Mesendoderm (in vitro differentiated cells): Measurements from ENCODE around the gene FGF22.
"Not testable (repeated sequence)": the region's sequence is repeated elsewhere in the genome, so short reads cannot be mapped to it uniquely, and the experiment has no call there.

Source experiments
- DNase-seq: peaks from one replicate; pipeline ENCODE4 v3.0.0; 2013
- H2AK5ac ChIP-seq: 2 replicates; pipeline ENCODE4 v1.6.1; 2013; ENCODE audit warnings: low read length, inconsistent platforms
- H2BK120ac ChIP-seq: 2 replicates; pipeline ENCODE4 v1.6.1; 2013; ENCODE audit warnings: low read depth, mild to moderate bottlenecking, low read length, moderate library complexity, mixed read lengths
- H2BK15ac ChIP-seq: replicated peaks from 2 replicates; pipeline ENCODE4 v1.6.1; 2013; ENCODE audit warnings: low read depth, mild to moderate bottlenecking, moderate library complexity
- H2BK5ac ChIP-seq: 2 replicates; pipeline ENCODE4 v1.6.1; 2013; ENCODE audit warnings: low read length, inconsistent platforms
- H3K18ac ChIP-seq: 2 replicates; pipeline ENCODE4 v1.6.1; 2013; ENCODE audit warnings: mild to moderate bottlenecking, low read length, mixed read lengths
- H3K23ac ChIP-seq: one replicate; pipeline ENCODE4 v1.6.1; 2013; ENCODE audit warnings: low read length
- H3K27ac ChIP-seq: 2 replicates; pipeline ENCODE4 v1.5.1; 2013; ENCODE audit warnings: low read depth, mild to moderate bottlenecking, inconsistent platforms, low read length, moderate library complexity
- H3K27me3 ChIP-seq: 2 replicates; pipeline ENCODE4 v1.6.1; 2013; ENCODE audit warnings: low read length, control low read depth, mild to moderate bottlenecking, inconsistent platforms; ENCODE audit not compliant: insufficient read depth, poor library complexity
- H3K36me3 ChIP-seq: 2 replicates; pipeline ENCODE4 v1.6.1; 2013; ENCODE audit warnings: low read length, inconsistent platforms; ENCODE audit not compliant: control insufficient read depth, insufficient read depth
- H3K4ac ChIP-seq: one replicate; pipeline ENCODE4 v1.6.1; 2013; ENCODE audit warnings: low read depth, mild to moderate bottlenecking, low read length, moderate library complexity
- H3K4me1 ChIP-seq: 2 replicates; pipeline ENCODE4 v1.6.1; 2013; ENCODE audit warnings: low read depth, low read length, inconsistent platforms; ENCODE audit not compliant: control insufficient read depth
- H3K4me2 ChIP-seq: 2 replicates; pipeline ENCODE4 v1.6.1; 2013; ENCODE audit warnings: low read length
- H3K4me3 ChIP-seq: 2 replicates; pipeline ENCODE4 v1.5.1; 2013; ENCODE audit warnings: mild to moderate bottlenecking, low read length
- H3K56ac ChIP-seq: one replicate; pipeline ENCODE4 v1.6.1; 2013; ENCODE audit warnings: low read length
- H3K79me1 ChIP-seq: 2 replicates; pipeline ENCODE4 v1.6.1; 2013; ENCODE audit warnings: low read length, inconsistent platforms
- H3K79me2 ChIP-seq: 2 replicates; pipeline ENCODE4 v1.6.1; 2013; ENCODE audit warnings: mild to moderate bottlenecking, low read length; ENCODE audit not compliant: control insufficient read depth, insufficient read depth
- H3K9ac ChIP-seq: 2 replicates; pipeline ENCODE4 v1.6.1; 2013; ENCODE audit warnings: low read length, inconsistent platforms
- H4K5ac ChIP-seq: one replicate; pipeline ENCODE4 v1.6.1; 2013; ENCODE audit warnings: low read length
- H4K8ac ChIP-seq: one replicate; pipeline ENCODE4 v1.6.1; 2013; ENCODE audit warnings: low read depth, mild to moderate bottlenecking, control low read depth, low read length, moderate library complexity
- WGBS: extraction: QIAGEN DNeasy Blood & Tissue Kit; methylation state at CpG from one replicate; pipeline ENCODE4 v1.1.7; 2013; ENCODE audit warnings: low lambda C conversion rate, missing lambda C conversion rate; ENCODE audit not compliant: insufficient coverage; ENCODE audit errors: extremely low coverage; 5-methylcytosine and 5-hydroxymethylcytosine counted together

Gene FGF22

GRCh38 chr19:597406-598315 lies 42.0 kb upstream of the FGF22 start:
- Histone ChIP-seq H3K27me3 (no peaks in the 10 kb centered on the region), H3K79me2 (no peaks in the 10 kb centered on the region), H3K79me1 (no peaks in the 10 kb centered on the region), H2BK120ac (no peak overlapping the region), H3K36me3 (no peaks in the 10 kb centered on the region), H2BK15ac (no peak overlapping the region), H3K4me3 (no peak overlapping the region), H3K56ac (no peak overlapping the region), H3K23ac (no peak overlapping the region), H2AK5ac (no peak overlapping the region), H3K4ac (no peak overlapping the region), H4K8ac (no peak overlapping the region), H4K5ac (no peak overlapping the region), H3K27ac (no peak overlapping the region), H3K4me2 (no peak overlapping the region), H3K18ac (no peak overlapping the region), H3K4me1 (no peaks in the 10 kb centered on the region), H2BK5ac (no peak overlapping the region), H3K9ac (no peak overlapping the region)
- no peak for DNase-seq
- WGBS = no CpG with 5 or more reads among the region's 18 CpGs

GRCh38 chr19:601310-601709 lies 38.4 kb upstream of the FGF22 start:
- no peak overlapping the region for H2BK120ac ChIP-seq
- no peak overlapping the region for H3K4me3 ChIP-seq
- no CpG with 5 or more reads among the region's 28 CpGs for WGBS
- no peak overlapping the region for H2AK5ac ChIP-seq
- no peaks in the 10 kb centered on the region for H3K79me2 ChIP-seq
- H3K27ac ChIP-seq = no peak overlapping the region
- no peak overlapping the region for H2BK15ac ChIP-seq
- H4K8ac ChIP-seq = no peak overlapping the region
- no peaks in the 10 kb centered on the region for H3K4me1 ChIP-seq
- no peak overlapping the region for H3K4ac ChIP-seq
- H3K18ac ChIP-seq = no peak overlapping the region
- no peaks in the 10 kb centered on the region for H3K27me3 ChIP-seq
- no peak overlapping the region for H3K56ac ChIP-seq
- no peaks in the 10 kb centered on the region for H3K36me3 ChIP-seq
- H2BK5ac ChIP-seq = no peak overlapping the region
- H3K4me2 ChIP-seq = no peak overlapping the region
- H3K9ac ChIP-seq = no peak overlapping the region
- H4K5ac ChIP-seq = no peak overlapping the region
- DNase-seq = no peak
- H3K23ac ChIP-seq = no peak overlapping the region
- H3K79me1 ChIP-seq = no peaks in the 10 kb centered on the region

GRCh38 chr19:601790-602189 lies 37.9 kb upstream of the FGF22 start:
- Histone ChIP-seq H3K79me1 (no peaks in the 10 kb centered on the region), H3K56ac (no peak overlapping the region), H3K4ac (no peak overlapping the region), H3K18ac (no peak overlapping the region), H3K27ac (no peak overlapping the region), H3K4me3 (no peak overlapping the region), H4K8ac (no peak overlapping the region), H3K79me2 (no peaks in the 10 kb centered on the region), H3K4me2 (no peak overlapping the region), H3K23ac (no peak overlapping the region), H2BK15ac (no peak overlapping the region), H3K36me3 (no peaks in the 10 kb centered on the region), H2BK120ac (no peak overlapping the region), H3K4me1 (no peaks in the 10 kb centered on the region), H3K27me3 (no peaks in the 10 kb centered on the region), H4K5ac (no peak overlapping the region), H2BK5ac (no peak overlapping the region), H3K9ac (no peak overlapping the region), H2AK5ac (no peak overlapping the region)
- DNase-seq = no peak
- no CpG with 5 or more reads among the region's 25 CpGs for WGBS

GRCh38 chr19:602391-603301 lies 37.0 kb upstream of the FGF22 start:
- WGBS = no CpG with 5 or more reads among the region's 35 CpGs
- Histone ChIP-seq H3K27me3 (no peaks in the 10 kb centered on the region), H2BK15ac (no peak overlapping the region), H3K36me3 (no peaks in the 10 kb centered on the region), H3K79me2 (no peaks in the 10 kb centered on the region), H4K5ac (no peak overlapping the region), H2AK5ac (no peak overlapping the region), H3K56ac (no peak overlapping the region), H3K4me3 (no peak overlapping the region), H4K8ac (no peak overlapping the region), H3K9ac (no peak overlapping the region), H3K18ac (no peak overlapping the region), H2BK5ac (no peak overlapping the region), H3K4me2 (no peak overlapping the region), H2BK120ac (no peak overlapping the region), H3K23ac (no peak overlapping the region), H3K79me1 (no peaks in the 10 kb centered on the region), H3K27ac (no peak overlapping the region), H3K4me1 (no peaks in the 10 kb centered on the region), H3K4ac (no peak overlapping the region)
- no peak for DNase-seq

GRCh38 chr19:603302-603639 lies 36.4 kb upstream of the FGF22 start:
- H3K23ac ChIP-seq, H3K36me3 ChIP-seq, H3K4me2 ChIP-seq, H4K8ac ChIP-seq, H2AK5ac ChIP-seq, H3K27me3 ChIP-seq, H3K79me2 ChIP-seq, H3K18ac ChIP-seq, H3K4me3 ChIP-seq, H2BK15ac ChIP-seq, H2BK120ac ChIP-seq, H3K4me1 ChIP-seq, H3K4ac ChIP-seq, H3K79me1 ChIP-seq, H2BK5ac ChIP-seq, H3K56ac ChIP-seq, DNase-seq, H3K9ac ChIP-seq, H3K27ac ChIP-seq, H4K5ac ChIP-seq: not testable (repeated sequence)
- WGBS = no CpG with 5 or more reads among the region's 13 CpGs
